ENCODE results near the gene BRD9.

GRCh38 chr5:871596-872298, 20.9 kb downstream of the BRD9 start:
- no peak for TF ChIP-seq EZH2phosphoT487 (IDR thresholded peaks at IDR 0.05; ENCODE audit: insufficient read depth, low read depth)
- no peak for TF ChIP-seq EZH2 (IDR thresholded peaks at IDR 0.05; ENCODE audit: insufficient read depth, poor library complexity, severe bottlenecking)
